ENCODE results near the gene ZFP1. TPM values are rescaled to one million over a fixed set of nuclear protein-coding genes. Genes with fewer than 3 reads are reported as not detected.
"Not testable (repeated sequence)": the region's sequence is repeated elsewhere in the genome, so short reads cannot be mapped to it uniquely, and the experiment has no call there.

The ZFP1 gene
- total and polyA plus RNA-seq, 7 donors, result 0.60 to 17.5 (median 9.2) TPM

DNA sequence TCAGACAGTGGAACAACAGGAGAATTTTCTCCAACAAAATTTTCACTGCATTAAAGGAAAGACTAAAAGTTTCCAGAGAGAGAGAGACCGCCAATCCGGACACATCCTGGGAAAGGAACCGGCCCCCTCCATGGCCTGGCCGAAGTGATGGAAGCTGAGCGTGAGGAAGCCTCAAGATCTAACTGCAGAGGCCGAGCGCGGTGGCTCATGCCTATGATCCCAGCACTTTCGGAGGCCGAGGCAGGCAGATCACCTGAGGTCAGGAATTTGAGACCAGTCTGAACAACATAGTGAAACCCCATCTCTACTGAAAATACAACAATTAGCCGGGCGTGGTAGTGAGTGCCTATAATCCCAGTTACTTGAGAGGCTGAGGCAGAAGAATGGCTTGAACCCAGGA lies 54.8 kb downstream of the ZFP1 start:
- WGBS, 2 donors, result 93 to 95% methylated on average over 12 of the region's 12 CpGs
- intact Hi-C loops (cut with DNase I), result loop anchor here (5.0 kb wide), 1 partner anchor 559 kb away; no protein-coding TSS in a partner anchor
- H3K4me1 ChIP-seq, result peaks cover 0 to 6% (median 2%) of the 10 kb centered on the region in 4 donors
- H3K9me3 ChIP-seq, result no peaks in the 10 kb centered on the region
- no peaks in the 10 kb centered on the region for H3K36me3 ChIP-seq
- DNase-seq, result peak; percentile 59
- TF ChIP-seq EP300 (IDR thresholded peaks at IDR 0.05), result no peak
- TF ChIP-seq, protein P1, sequence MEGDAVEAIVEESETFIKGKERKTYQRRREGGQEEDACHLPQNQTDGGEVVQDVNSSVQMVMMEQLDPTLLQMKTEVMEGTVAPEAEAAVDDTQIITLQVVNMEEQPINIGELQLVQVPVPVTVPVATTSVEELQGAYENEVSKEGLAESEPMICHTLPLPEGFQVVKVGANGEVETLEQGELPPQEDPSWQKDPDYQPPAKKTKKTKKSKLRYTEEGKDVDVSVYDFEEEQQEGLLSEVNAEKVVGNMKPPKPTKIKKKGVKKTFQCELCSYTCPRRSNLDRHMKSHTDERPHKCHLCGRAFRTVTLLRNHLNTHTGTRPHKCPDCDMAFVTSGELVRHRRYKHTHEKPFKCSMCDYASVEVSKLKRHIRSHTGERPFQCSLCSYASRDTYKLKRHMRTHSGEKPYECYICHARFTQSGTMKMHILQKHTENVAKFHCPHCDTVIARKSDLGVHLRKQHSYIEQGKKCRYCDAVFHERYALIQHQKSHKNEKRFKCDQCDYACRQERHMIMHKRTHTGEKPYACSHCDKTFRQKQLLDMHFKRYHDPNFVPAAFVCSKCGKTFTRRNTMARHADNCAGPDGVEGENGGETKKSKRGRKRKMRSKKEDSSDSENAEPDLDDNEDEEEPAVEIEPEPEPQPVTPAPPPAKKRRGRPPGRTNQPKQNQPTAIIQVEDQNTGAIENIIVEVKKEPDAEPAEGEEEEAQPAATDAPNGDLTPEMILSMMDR (IDR thresholded peaks at IDR 0.05), result no peak
- TF ChIP-seq POLR2A (IDR thresholded peaks at IDR 0.05), result no peak
- no peak for TF ChIP-seq POLR2AphosphoS5 (IDR thresholded peaks at IDR 0.05)
- no peak overlapping the region for H3K4me3 ChIP-seq
- no peak overlapping the region for H3K27ac ChIP-seq
- H3K27me3 ChIP-seq, result peaks cover 0 to 8% (median 0%) of the 10 kb centered on the region in 3 donors

DNA sequence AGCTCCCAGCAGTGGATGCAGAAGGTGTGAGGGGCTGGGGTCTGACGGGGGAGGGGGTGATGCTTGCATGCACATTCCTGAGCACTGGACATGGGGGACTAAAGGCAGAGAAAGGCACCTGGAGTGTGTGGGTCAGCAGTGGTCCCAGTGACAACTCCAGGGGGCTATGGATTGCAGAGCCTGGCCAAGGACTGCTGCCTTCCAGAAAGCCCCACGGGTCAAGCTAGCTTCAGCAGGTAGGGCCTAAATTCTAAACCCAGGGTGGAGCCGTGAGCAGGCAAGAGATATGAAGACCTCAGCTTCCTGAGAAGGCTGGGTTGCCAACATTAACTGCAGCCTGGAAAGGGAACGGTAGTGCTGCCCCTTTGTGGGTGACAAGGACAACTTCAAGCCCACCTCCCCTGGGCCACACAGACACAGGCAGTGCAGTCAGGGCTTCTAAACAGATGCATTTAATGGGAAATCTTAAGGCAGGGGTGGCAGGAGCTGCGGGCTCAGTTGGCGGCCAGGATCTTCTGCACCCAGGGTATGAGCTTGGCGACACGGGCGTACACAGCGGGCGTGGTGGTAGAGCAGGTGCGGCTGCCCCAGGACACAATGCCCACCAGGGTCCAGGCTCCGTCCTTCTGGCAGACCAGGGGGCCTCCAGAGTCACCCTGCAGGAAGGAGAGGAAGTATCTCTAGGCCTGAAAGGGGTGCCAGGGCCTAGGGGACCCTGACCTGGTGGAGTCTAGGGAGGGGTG lies 55.5 kb downstream of the ZFP1 start:
- Histone ChIP-seq H3K4me3 (no peak overlapping the region), H3K36me3 (no peaks in the 10 kb centered on the region), H3K27ac (no peak overlapping the region), H3K9me3 (no peaks in the 10 kb centered on the region), H3K4me1 (peaks cover 0 to 6% (median 0%) of the 10 kb centered on the region in 4 donors), H3K27me3 (peaks cover 0 to under 1% (median 0%) of the 10 kb centered on the region in 3 donors)
- WGBS, 2 donors, result 76 to 85% methylated on average over 13 of the region's 13 CpGs
- TF ChIP-seq POLR2A (IDR thresholded peaks at IDR 0.05) (no peak), EP300 (IDR thresholded peaks at IDR 0.05) (no peak), POLR2AphosphoS5 (IDR thresholded peaks at IDR 0.05) (no peak)
- TF ChIP-seq, protein P1 (IDR thresholded peaks at IDR 0.05), result no peak
- intact Hi-C loops (cut with DNase I), result loop anchor here (5.0 kb wide), 1 partner anchor 558 kb away; no protein-coding TSS in a partner anchor
- peak; percentile 52 for DNase-seq

DNA sequence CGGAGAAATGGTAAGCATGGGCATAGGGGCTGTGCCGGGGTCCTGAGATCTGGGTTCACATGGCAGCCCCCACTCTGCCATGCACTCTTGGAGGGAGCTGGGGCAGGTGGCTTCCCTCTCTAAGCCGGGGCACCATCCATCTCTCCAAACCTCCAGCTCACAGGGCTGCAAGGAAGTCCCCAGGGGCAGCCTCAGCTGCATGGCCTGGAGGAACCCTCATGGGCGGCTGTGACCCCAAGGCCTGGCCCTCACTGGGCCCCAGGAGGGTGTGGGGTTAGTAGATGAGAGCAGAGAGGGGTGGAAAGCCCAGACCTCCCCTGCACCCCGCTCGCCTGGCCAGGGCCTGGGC lies 56.1 kb downstream of the ZFP1 start:
- Histone ChIP-seq H3K9me3 (no peaks in the 10 kb centered on the region), H3K27ac (no peak overlapping the region), H3K4me1 (peaks cover 0 to 6% (median 0%) of the 10 kb centered on the region in 4 donors), H3K36me3 (no peaks in the 10 kb centered on the region), H3K27me3 (no peaks in the 10 kb centered on the region), H3K4me3 (no peak overlapping the region)
- WGBS, 2 donors, result 93 to 97% methylated on average over 6 of the region's 6 CpGs
- no peak for DNase-seq
- TF ChIP-seq, protein P1 (IDR thresholded peaks at IDR 0.05), result no peak
- TF ChIP-seq POLR2A (IDR thresholded peaks at IDR 0.05), result no peak
- intact Hi-C loops (cut with DNase I), result loop anchor here (5.0 kb wide), 1 partner anchor 558 kb away; no protein-coding TSS in a partner anchor

DNA sequence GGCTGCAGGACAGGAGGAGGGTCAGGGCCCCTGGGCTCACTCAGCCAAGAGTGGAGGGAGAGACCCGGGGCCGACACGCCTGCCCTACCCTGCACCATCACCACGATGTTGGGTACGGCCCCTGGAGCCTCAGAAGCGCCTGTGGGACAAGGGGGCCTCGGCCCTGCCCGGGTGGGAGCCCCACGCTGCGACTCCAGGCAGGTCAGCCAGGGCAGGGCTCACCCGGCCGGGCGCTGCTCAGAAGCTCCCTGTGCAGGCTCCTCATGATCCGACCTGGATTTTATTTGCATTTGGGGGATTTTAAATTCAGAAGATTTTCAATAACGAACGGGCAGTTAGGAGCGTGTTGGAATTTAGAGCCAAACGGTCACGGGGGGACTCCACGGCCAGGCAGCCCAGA lies 56.6 kb downstream of the ZFP1 start:
- not testable (repeated sequence) for H3K9me3 ChIP-seq

DNA sequence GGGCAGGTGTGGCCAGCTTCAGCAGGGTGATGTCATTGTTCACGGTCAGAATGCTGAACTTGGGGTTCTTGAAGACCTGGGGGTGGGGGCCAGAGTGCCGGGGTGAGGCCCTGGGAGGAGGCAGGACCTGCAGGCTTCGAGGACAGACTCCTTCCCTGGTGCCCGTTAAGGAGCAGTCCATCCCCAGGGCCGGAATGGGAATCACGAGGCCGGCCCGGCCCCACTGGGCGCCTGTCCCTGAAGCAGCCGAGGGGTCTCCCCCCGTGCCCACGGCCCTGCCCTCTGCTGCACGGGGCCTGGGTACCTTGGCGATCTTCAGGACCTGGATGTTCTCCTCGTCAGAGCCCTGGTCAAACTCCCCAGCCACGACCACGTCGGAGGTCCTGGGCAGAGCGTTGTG lies 57.1 kb downstream of the ZFP1 start:
- DNase-seq; intact Hi-C loops (cut with DNase I); H3K4me1 ChIP-seq: not testable (repeated sequence)

More for the DNA sequence above, 56.6 kb downstream of the ZFP1 start:
- not testable (repeated sequence) for H3K4me3 ChIP-seq, H3K27me3 ChIP-seq, H3K4me1 ChIP-seq, H3K27ac ChIP-seq, DNase-seq, H3K36me3 ChIP-seq
- intact Hi-C loops (cut with DNase I), result loop anchor here (5.0 kb wide), 1 partner anchor 557 kb away; no protein-coding TSS in a partner anchor
- no CpG with 5 or more reads among the region's 20 CpGs for WGBS, 2 donors

DNA sequence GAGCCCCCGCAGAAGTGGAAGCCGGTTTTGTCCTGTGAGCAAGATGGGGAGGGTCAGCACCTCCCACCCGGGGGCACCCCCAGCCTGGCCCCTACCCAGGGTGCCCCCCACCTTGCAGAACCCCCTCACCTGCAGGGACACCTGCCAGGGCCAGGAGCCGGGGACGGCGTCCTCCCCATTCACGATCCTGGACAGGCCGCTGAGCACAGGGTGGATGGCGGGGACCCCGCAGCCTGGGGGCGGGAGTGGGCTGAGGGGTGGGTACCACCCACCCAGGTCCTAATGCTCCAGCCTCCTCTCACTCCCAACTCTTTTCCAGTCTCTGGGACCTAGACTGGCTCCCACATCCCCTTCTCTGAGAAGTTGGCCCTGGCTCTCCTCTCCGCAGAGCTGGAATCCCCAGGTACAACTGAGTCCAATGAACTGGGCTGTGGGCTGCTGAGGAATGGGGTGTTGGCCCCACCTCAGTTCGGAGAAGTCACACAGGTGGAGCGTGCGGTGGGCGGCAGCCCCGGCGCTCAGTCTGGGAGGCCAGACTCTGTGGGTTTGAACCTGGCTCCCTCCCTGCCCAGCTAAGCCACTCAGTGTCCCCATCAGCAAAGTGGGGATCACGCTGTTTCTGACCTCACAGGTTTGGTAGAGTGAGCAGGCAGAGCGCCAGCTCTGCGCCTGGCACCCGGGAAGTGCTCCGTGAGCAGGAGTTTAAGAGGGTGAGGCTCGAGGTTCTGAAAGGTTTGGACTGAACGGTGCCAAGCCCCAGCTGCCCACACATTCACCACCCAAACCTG lies 57.8 kb downstream of the ZFP1 start:
- H3K4me1 ChIP-seq, H3K36me3 ChIP-seq, DNase-seq, H3K27me3 ChIP-seq, H3K4me3 ChIP-seq, H3K27ac ChIP-seq, H3K9me3 ChIP-seq: not testable (repeated sequence)
- intact Hi-C loops (cut with DNase I), result loop anchor here (2.0 kb wide), 1 partner anchor 19 kb away; no protein-coding TSS in a partner anchor
- 80% methylated on average over 21 to 22 of the region's 25 CpGs for WGBS, 2 donors

More for the DNA sequence above, 57.1 kb downstream of the ZFP1 start:
- not testable (repeated sequence) for H3K9me3 ChIP-seq, H3K36me3 ChIP-seq, H3K4me3 ChIP-seq, H3K27me3 ChIP-seq, H3K27ac ChIP-seq
- WGBS, 2 donors, result 90 to 93% methylated on average over 9 to 11 of the region's 19 CpGs
